HG03060 (cell line): ENCODE measurements around the gene NTN3.

Experiments
- ATAC-seq: cut with Tn5 transposase; IDR thresholded peaks from one replicate; pipeline ENCODE4 v1.9.1; 2021; ENCODE audit warnings: low read depth, moderate number of reproducible peaks; ENCODE audit not compliant: unreplicated experiment

NTN3 gene

DNA sequence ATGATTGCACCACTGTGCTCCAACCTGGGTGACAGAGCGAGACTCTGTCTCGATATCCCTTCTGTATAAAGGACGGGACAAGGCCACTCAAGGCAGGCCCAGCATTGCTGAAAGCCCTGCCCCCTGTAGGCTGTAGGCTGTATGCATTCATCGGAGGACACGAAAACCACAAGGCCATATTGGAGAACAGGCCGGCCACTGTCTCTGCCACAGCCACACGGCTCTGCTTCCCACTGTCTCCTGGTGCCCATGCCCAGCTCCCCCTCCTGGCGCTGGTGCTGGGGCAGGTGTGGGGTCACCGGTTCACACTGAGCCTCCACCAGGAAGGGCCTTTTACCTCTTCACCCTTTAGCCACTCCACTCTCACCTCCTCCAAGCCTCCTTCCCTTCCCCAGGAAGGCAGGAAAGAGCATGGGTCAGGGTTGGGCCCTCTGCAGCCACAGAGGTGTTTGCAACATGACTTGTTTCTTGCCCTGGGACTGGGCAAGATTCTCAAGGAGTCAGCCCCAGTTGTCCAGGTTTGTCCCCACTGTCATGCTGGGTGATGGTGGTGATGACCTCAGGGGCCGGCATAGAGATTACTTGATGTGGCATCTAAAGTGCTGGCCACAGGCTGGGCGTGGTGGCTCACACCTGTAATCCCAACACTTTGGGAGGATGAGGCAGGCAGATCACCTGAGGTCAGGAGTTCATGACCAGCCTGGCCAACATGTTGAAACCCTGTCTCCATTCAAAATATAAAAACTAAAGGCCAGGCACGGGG lies 5.3 kb upstream of the NTN3 start:
- ATAC-seq: no peak

DNA sequence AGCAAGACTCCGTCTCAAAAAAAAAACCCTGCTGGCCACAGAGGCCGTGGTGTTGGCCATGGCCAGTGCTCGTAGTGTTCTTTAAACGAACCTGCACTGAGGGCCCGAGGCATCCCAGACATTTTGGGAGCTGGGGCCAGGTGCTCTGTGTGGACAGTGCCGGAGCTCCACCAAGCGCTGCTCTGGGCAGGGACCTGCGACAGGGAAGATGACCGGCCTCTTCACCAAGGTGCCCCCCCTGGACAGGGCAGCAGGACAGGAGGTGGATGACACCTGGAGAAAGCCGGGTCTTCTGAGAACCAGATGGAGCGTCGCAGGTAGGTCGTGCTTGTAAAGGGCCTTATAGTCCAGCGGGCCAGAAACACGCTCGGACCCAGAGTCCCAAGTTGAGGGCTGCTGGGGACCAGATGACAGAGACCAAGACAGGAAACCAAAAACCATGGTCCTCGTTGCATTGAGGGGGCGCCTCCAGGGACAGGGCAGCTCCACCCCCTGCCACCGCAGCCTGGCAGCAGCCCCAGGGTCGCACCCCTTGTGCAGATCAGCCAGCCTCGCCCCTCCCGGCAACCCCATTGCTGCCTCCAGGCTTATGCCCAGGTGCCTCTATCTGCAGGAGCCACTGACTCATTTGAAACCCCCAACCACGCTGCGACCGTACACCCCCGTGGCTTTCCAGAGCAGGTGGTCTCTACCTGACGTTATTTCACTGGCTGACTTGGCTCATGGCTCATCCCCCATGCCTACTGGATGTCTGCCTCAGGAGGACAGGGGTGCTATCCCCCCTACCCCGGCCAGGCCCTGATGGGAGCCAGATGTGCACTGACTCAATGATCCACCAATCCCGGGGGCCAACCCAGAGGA lies 4.2 kb upstream of the NTN3 start:
- ATAC-seq: no peak

DNA sequence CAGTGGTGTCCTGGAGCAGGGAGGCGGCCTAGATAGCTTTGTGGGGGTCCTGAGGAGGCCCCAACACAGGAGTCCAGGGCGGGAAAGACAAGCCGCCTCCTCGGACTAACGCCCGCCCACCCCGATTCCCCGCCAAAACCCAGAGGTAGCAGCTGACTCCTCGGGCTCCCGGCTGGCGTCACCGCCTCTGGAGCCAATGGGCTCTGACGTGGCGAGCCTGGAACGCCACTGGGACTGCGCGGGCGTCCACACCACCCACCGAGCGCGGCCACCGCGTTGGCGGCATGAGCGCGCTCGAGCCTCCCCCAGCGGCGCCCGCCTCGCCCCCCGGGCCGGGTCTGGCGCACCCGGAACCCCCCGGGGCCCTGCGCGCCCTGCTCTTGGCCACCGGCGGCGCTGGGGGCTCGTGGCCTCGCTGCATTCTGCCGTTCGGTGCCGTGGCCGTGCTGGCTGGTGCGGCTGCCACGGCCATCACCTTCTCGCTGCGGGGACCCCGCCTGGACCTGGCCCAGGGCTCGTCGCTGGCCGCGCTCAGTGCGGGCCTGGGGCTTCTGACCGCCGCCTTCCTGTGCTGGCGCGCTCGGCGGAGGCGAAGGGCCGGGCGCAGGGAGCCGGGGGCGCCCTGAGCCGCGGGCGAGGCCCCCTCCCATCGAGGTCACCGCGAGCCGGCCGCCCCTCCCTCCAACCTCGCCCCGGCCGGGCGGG lies 3.4 kb upstream of the NTN3 start:
- ATAC-seq: no peak

DNA sequence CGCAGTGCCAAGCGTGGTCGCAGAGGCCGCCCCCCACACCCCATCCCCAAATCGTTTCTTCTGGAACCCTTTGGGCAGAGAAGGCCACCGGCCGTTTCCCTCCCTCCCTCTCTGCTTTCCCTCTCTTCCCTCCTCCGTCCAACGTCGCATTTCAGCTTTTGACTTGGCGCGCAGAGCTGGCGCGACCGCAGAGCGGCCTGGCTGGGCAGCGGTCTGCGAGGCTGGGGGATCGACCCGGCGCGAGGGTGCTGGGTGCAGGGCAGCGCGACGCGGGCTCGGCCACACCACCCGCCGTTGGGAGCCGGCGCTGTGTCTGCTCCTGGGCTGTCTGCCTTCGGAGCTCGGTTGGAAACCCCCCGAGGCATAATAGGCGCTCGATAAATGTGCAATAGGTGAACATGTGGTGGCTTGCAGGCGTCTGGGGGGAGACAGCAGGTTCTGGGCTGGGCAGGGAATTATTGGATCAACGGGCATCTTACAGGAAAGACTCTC lies 2.8 kb upstream of the NTN3 start:
- no peak for ATAC-seq

- ATAC-seq: no peak
Observed at GRCh38 chr16:2468725-2469398, 2.2 kb upstream of the NTN3 start.

DNA sequence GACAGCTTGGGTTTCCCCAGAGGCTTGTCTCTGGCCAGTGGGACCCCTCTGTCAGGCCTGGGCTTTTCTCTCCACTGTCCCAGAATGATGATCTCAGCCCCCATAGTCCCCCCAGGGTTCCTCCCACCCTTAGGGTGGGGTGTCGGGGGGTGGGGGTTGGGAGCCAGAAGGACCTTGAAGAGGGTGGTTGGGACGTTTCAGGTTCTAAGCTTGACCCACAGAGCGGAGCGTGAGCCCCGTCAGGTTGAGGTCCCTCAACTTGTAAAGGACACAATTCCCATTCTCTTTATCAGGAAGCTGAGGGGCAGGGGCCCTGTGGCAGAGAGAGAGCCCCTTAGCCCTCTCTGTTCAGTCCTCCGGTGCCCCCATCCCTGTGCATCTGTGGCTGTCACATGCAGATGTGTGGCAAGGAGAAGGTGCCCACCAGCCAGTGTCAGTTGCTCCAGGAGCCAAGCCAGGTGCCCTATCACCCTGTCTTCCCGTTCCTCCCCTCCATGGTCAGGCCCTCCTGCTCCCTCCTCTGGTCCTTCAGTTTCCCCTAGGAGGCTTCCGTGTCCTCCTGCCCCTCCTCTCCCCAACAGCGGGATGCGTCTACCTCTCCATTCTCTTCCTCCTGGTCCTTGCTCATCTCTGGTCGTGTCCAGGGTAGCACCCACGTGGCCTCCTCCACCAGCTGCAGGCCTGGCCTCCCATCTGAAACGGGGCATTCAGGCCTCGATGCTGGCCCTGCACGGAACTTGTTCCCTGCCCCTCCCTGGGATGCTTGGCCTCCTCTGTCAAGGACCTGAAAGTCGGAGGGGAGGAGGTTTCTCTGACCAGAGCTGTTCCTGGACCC lies 1.5 kb upstream of the NTN3 start:
- no peak for ATAC-seq

DNA sequence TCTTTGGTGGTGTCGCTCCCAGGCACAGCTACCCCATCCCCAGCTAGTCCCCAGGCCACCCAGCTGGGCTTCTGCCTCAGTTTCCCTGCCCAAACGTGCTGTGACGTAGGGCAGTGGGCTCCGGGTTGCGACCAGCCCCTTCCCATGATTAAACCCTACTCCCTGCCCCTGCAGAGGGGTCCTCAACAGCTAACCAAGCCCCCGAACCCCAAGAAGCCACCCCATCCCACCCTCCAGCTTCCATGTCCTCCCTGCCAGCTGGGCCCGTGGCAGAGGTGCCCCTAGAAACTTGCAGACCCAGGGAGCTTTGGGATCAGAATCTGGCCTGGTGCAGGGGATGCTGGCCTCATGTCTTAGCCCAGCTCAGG lies 879 bp upstream of the NTN3 start:
- no peak for ATAC-seq

- no peak for ATAC-seq
Observed at GRCh38 chr16:2470603-2471015, 488 bp upstream of the NTN3 start.

GRCh38 chr16:2471653-2472487 lies 773 bp downstream of the NTN3 start:
- no peak for ATAC-seq

DNA sequence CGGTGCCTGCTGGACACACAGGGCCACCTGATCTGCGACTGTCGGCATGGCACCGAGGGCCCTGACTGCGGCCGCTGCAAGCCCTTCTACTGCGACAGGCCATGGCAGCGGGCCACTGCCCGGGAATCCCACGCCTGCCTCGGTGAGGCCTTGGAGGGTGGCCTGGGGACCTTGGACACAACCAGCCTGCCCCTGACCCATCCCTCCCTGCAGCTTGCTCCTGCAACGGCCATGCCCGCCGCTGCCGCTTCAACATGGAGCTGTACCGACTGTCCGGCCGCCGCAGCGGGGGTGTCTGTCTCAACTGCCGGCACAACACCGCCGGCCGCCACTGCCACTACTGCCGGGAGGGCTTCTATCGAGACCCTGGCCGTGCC lies 1.4 kb downstream of the NTN3 start:
- ATAC-seq: no peak

- no peak for ATAC-seq
Observed at GRCh38 chr16:2472885-2473445, 1.9 kb downstream of the NTN3 start.

- ATAC-seq: no peak
Observed at GRCh38 chr16:2473446-2473926, 2.4 kb downstream of the NTN3 start.

DNA sequence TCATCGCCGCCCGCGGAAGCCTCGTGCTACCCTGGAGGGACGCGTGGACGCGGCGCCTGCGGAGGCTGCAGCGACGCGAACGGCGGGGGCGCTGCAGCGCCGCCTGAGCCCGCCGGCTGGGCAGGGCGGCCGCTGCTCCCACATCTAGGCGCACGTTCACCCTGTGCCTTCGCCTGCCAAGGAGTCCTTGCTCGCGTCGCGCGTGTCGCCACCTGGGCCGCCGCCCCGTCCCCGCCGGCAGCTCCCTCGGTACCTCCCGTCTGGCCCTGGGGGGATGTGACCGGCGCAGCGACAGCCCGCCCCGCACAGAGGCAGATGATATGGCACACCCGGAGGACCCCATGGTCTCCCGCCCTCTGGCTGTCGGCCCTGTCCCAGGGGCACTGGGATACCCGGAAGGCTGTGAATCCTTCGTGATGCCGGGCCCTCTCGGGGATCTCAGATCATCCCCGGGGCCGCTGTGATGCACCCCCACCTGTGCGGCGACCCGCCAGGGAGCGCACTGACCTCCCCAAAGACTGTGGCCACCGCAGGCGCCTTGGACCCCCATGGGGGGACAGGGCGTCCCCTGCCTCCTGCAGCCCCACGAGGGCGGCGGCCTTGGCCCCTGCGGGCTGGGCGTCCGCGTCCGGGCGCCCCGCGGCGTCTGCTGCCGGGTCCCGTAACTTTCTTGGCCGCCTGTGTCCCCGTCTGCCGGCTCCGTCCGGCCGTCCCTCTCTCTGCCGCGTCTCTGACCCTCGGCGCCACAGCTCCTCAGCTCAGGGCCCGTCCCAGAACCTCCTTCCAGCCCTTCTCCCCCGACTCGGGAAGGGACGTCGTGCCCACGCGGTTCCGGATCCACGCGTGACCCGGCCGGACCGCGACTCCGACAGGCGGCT lies 3.1 kb downstream of the NTN3 start:
- ATAC-seq: no peak

DNA sequence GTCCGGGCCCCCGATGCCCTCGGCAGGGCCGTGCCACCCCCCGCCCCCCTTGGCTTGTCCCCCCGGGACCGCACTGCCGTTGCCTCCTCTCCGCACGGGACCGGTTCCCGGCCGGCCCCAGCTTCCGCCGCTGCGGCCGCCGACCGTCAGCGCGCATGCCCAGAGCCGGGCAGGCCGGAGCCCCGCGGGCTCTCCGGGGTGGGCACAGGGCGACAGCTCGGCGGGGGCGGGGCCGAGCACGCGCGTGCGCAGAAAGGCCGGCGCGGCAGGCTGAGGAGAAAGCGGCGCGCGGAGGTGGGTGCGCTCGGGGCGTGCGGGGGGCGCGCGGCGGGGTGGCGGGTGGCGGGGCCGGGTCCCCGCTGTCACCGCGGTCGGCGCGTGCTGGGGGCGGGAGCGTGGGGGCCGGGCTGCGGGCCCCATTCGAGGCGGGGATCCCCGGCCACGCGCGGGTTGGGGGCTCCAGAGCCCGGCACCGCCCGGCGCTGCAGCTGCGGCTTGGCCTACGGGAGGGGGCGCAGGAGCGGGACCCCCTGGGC lies 3.8 kb downstream of the NTN3 start, which contains the start of gene TBC1D24:
Gene TBC1D24 (plus strand): TSS at position 251 of the 536 bp plus-strand sequence. CDS start 21,022 bp downstream, outside the sequence.
- ATAC-seq: no peak

DNA sequence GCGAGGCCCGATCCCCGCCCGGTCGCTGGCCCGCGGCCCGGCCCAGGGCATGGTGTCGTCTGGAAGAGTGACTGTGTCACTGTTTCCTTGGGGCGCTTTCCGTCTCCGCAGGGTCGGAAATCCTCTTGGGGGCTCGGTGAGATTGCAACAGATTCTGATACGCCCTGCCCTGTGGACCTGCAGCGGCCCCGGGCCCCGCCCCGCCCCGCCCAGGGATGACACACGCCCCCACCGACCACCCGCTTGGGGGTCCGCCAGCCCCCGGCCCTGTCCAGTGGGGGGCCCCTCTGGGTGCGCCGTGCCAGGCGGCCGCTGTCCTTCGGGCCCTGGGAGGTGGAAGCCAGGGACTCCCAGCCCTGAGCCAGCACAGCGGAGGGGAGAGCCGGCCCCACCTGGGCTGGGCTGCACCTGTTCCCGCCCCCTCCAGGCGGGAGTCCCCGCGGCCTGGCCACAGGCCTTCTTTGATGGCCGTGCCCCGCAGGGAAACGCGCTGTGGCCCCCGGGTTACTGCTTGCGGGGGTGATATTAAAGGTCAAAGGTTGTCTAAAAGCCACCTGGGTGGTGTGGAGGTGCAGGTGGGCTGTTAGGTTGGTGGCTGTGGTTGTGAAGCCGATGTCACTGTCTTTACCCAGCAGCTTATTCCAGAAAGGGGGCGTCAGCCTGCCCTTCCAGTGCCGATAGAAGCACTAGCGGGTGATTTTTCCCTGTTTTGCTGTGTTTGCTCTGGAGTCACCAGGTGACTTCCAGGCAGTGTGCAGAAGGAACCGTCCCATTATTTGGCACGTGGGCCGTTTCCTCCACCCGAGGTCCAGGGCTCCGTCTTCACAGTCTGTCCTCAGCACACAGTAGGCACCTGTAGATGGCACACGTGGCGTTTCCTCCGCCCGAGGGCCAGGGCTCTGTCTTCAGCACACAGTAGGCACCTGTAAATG lies 4.6 kb downstream of the NTN3 start:
- no peak for ATAC-seq

GRCh38 chr16:2476345-2476720 lies 5.2 kb downstream of the NTN3 start:
- no peak for ATAC-seq
